HG02884 (cell line): ENCODE measurements around the gene NAALADL2.
"Not testable (repeated sequence)": the region's sequence is repeated elsewhere in the genome, so short reads cannot be mapped to it uniquely, and the experiment has no call there.

ENCODE experiments used
- ATAC-seq: cut with Tn5 transposase; IDR thresholded peaks from one replicate; pipeline ENCODE4 v1.9.1; 2021; ENCODE audit warnings: mild to moderate bottlenecking, moderate library complexity; ENCODE audit not compliant: unreplicated experiment

Gene NAALADL2

GRCh38 chr3:175121225-175121624, 262.1 kb downstream of the NAALADL2 start:
- ATAC-seq = no peak

- ATAC-seq = no peak
Measured at GRCh38 chr3:175127075-175127662, 268.0 kb downstream of the NAALADL2 start.

- ATAC-seq = no peak
Measured at GRCh38 chr3:175129126-175129525, 270.0 kb downstream of the NAALADL2 start.

- no peak for ATAC-seq
Measured at GRCh38 chr3:175129571-175129970, 270.4 kb downstream of the NAALADL2 start.

- not testable (repeated sequence) for ATAC-seq
Measured at GRCh38 chr3:175131866-175132265, 272.7 kb downstream of the NAALADL2 start.

GRCh38 chr3:175132706-175133105, 273.6 kb downstream of the NAALADL2 start:
- not testable (repeated sequence) for ATAC-seq

GRCh38 chr3:175144368-175144767, 285.2 kb downstream of the NAALADL2 start:
- no peak for ATAC-seq

GRCh38 chr3:175146258-175146657, 287.1 kb downstream of the NAALADL2 start:
- ATAC-seq = no peak

GRCh38 chr3:175149675-175150074, 290.5 kb downstream of the NAALADL2 start:
- ATAC-seq = no peak

GRCh38 chr3:175150812-175151401, 291.8 kb downstream of the NAALADL2 start:
- ATAC-seq = no peak

GRCh38 chr3:175153595-175153994, 294.5 kb downstream of the NAALADL2 start:
- ATAC-seq = no peak

- ATAC-seq = no peak
Measured at GRCh38 chr3:175155172-175155571, 296.0 kb downstream of the NAALADL2 start.

GRCh38 chr3:175159202-175159601, 300.1 kb downstream of the NAALADL2 start:
- ATAC-seq = no peak

- no peak for ATAC-seq
Measured at GRCh38 chr3:175161291-175161690, 302.2 kb downstream of the NAALADL2 start.

GRCh38 chr3:175163686-175164085, 304.6 kb downstream of the NAALADL2 start:
- no peak for ATAC-seq

GRCh38 chr3:175173117-175173516, 314.0 kb downstream of the NAALADL2 start:
- not testable (repeated sequence) for ATAC-seq

- ATAC-seq = no peak
Measured at GRCh38 chr3:175176556-175176955, 317.4 kb downstream of the NAALADL2 start.

- no peak for ATAC-seq
Measured at GRCh38 chr3:175179055-175179454, 319.9 kb downstream of the NAALADL2 start.

GRCh38 chr3:175184392-175184791, 325.3 kb downstream of the NAALADL2 start:
- ATAC-seq = no peak

- ATAC-seq = no peak
Measured at GRCh38 chr3:175185903-175186302, 326.8 kb downstream of the NAALADL2 start.

- ATAC-seq = no peak
Measured at GRCh38 chr3:175186511-175186910, 327.4 kb downstream of the NAALADL2 start.

GRCh38 chr3:175187586-175187985, 328.5 kb downstream of the NAALADL2 start:
- no peak for ATAC-seq

- ATAC-seq = no peak
Measured at GRCh38 chr3:175192536-175192935, 333.4 kb downstream of the NAALADL2 start.
